Measurements from ENCODE around the gene FAXDC2. TPM values are rescaled to one million over a fixed set of nuclear protein-coding genes. Genes with fewer than 3 reads are reported as not detected.

FAXDC2 gene
- total and polyA plus RNA-seq, 2 of the 13 experiments (the other 11 are each of a cell fraction or from before 2014, with no cell fraction given) = 4.7 to 58.8 TPM

- intact Hi-C loops (cut with micrococcal nuclease; ENCODE audit: unreplicated experiment) = no loop called here
- Histone ChIP-seq H4K20me1 (ENCODE audit: insufficient read depth, low read length) (peaks cover 83% of the 10 kb centered on the region), H3K36me3 (replicated peaks in 1 of 2; ENCODE audit: control insufficient read depth in 1 of 2, insufficient read depth in 2 of 2, low read length in 2 of 2) (peaks cover 3 to 5% of the 10 kb centered on the region in 2 experiments; a peak in 4 of 5 replicates), H2AFZ (ENCODE audit: low read length) (no peak overlapping the region), H3K27me3 (ENCODE audit: control insufficient read depth in 1 of 2, insufficient read depth in 2 of 2, low read length in 2 of 2) (no peaks in the 10 kb centered on the region), H3K4me3 (replicated peaks in 1 of 3; ENCODE audit: insufficient read depth in 1 of 3, low read depth in 2 of 3, low read length in 3 of 3) (no peak overlapping the region), H3K79me2 (ENCODE audit: insufficient read depth, low read length) (peaks cover 98% of the 10 kb centered on the region), H3K27ac (ENCODE audit: extremely low read length, insufficient read depth, low read length) (peak overlapping the region; percentile 26), H3K9me3 (ENCODE audit: low read length) (no peaks in the 10 kb centered on the region), H3K4me1 (ENCODE audit: insufficient read depth, low read length) (peaks cover 76% of the 10 kb centered on the region), H3K9ac (ENCODE audit: insufficient read depth, low read depth, low read length) (no peak overlapping the region), H3K4me2 (ENCODE audit: low read depth, low read length) (no peak overlapping the region)
- FAIRE-seq = no peak
- no peak for ATAC-seq
- 82% methylated on average over 1 of the region's 1 CpG for WGBS (ENCODE audit: low lambda C conversion rate)
- ChIA-PET CTCF (ENCODE audit: low intra/inter-chr PET ratio, low total read pairs) (no interaction called here), POLR2A (interaction anchor here (1.6 kb wide), 1 partner anchor 9 kb away, joined by 9 read pairs; no protein-coding TSS in a partner anchor)
- no peak for TF ChIP-seq STAG1 (CRISPR knock-in tag; IDR thresholded peaks at IDR 0.05)
- TF ChIP-seq SRSF9 (IDR thresholded peaks at IDR 0.05; ENCODE audit: borderline replicate concordance, insufficient read depth, low read depth, low read length, poor library complexity, severe bottlenecking) = no peak
- no peak for TF ChIP-seq HHEX (CRISPR knock-in tag; IDR thresholded peaks at IDR 0.05)
- no peak for TF ChIP-seq PHF8 (CRISPR knock-in tag; IDR thresholded peaks at IDR 0.05)
- no peak for TF ChIP-seq SATB2 (CRISPR knock-in tag; IDR thresholded peaks at IDR 0.05)
- TF ChIP-seq ELF4 (CRISPR knock-in tag; IDR thresholded peaks at IDR 0.05; ENCODE audit: borderline replicate concordance) = no peak
- TF ChIP-seq E2F2 (CRISPR knock-in tag; IDR thresholded peaks at IDR 0.05; ENCODE audit: borderline replicate concordance) = no peak
- no peak for TF ChIP-seq ZNF138 (CRISPR knock-in tag; IDR thresholded peaks at IDR 0.05; ENCODE audit: low read depth)
- TF ChIP-seq ATF6 (CRISPR knock-in tag; conservative IDR thresholded peaks at IDR 0.05) = no peak
- no peak for TF ChIP-seq ZNF781 (CRISPR knock-in tag; IDR thresholded peaks at IDR 0.05; ENCODE audit: borderline replicate concordance, not compliant biosample characterization)
- TF ChIP-seq SNAI1 (CRISPR knock-in tag; IDR thresholded peaks at IDR 0.05; ENCODE audit: borderline replicate concordance) = no peak
- no peak for TF ChIP-seq ZNF180 (CRISPR knock-in tag; IDR thresholded peaks at IDR 0.05; ENCODE audit: borderline replicate concordance, low read depth)
- no peak for TF ChIP-seq U2AF1 (optimal IDR thresholded peaks at IDR 0.05; ENCODE audit: low read depth, low read length)
- TF ChIP-seq ZNF556 (CRISPR knock-in tag; IDR thresholded peaks at IDR 0.05; ENCODE audit: borderline replicate concordance) = no peak
- TF ChIP-seq ZBTB34 (CRISPR knock-in tag; IDR thresholded peaks at IDR 0.05) = no peak
- TF ChIP-seq MTA1 (CRISPR knock-in tag; IDR thresholded peaks at IDR 0.05; ENCODE audit: borderline replicate concordance) = no peak
- no peak for TF ChIP-seq ZKSCAN5 (CRISPR knock-in tag; IDR thresholded peaks at IDR 0.05)
- TF ChIP-seq CENPX (CRISPR knock-in tag; IDR thresholded peaks at IDR 0.05) = no peak
- TF ChIP-seq ZBTB21 (CRISPR knock-in tag; IDR thresholded peaks at IDR 0.05) = no peak
- BruUV-seq (replicated peaks) = no TSS peak
- no peak for DNase-seq (ENCODE audit: low spot score)
- in situ Hi-C loops (cut with HindIII; ENCODE audit: extremely low pct_ligation_motif_present, low pct_unique_long_range_greater_than_20kb) = no loop called here
Measured at GRCh38 chr5:154776167-154776566, 74.2 kb downstream of the FAXDC2 start.

All from HepG2 (cell line).